MCF 10A (cell line): ENCODE results near the gene PHACTR1. TPM values are rescaled to one million over a fixed set of nuclear protein-coding genes. Genes with fewer than 3 reads are reported as not detected.

Source experiments
- BruUV-seq: library from RNA; stranded (reverse); fragments of 400-500 nt; replicated peaks from 2 replicates; lab custom pipeline; 2021; lab: Mats Ljungman, UMichigan
- CTCF ChIA-PET: fragments of 300-600 bp; sonication (Branson Sonifier 250); formaldehyde crosslinking; extraction: SDS; loops from one replicate; lab custom pipeline; 2021; ENCODE audit warnings: antibody characterized with exemption, inconsistent platforms; lab: Yijun Ruan, JAX
- POLR2A ChIA-PET: fragments of 300-600, 350-650 bp; sonication (Branson Sonifier 250); formaldehyde crosslinking; extraction: SDS; loops from one replicate; lab custom pipeline; 2020; ENCODE audit warnings: antibody characterized with exemption, inconsistent platforms; lab: Yijun Ruan, JAX
- DNase-seq: peaks from one replicate; pipeline ENCODE4 v3.0.0-alpha.2; 2018; ENCODE audit not compliant: unreplicated experiment
- H3K27ac Mint-ChIP-seq: one replicate; pipeline ENCODE4 v1.8.0; 2022; ENCODE audit warnings: mild to moderate bottlenecking, low read depth, mixed read lengths; ENCODE audit not compliant: unreplicated experiment
- H3K27me3 Mint-ChIP-seq: one replicate; pipeline ENCODE4 v1.8.0; 2022; ENCODE audit warnings: mixed read lengths; ENCODE audit not compliant: insufficient read depth, unreplicated experiment
- H3K36me3 Mint-ChIP-seq: one replicate; pipeline ENCODE4 v1.8.0; 2022; ENCODE audit warnings: mild to moderate bottlenecking, moderate library complexity, mixed read lengths; ENCODE audit not compliant: insufficient read depth, unreplicated experiment
- H3K4me1 Mint-ChIP-seq: one replicate; pipeline ENCODE4 v1.8.0; 2022; ENCODE audit warnings: mixed read lengths; ENCODE audit not compliant: insufficient read depth, unreplicated experiment
- H3K4me3 Mint-ChIP-seq: one replicate; pipeline ENCODE4 v1.8.0; 2022; ENCODE audit warnings: mild to moderate bottlenecking, moderate library complexity, mixed read lengths; ENCODE audit not compliant: unreplicated experiment
- H3K9me3 Mint-ChIP-seq: one replicate; pipeline ENCODE4 v1.8.0; 2022; ENCODE audit warnings: mixed read lengths; ENCODE audit not compliant: unreplicated experiment
- CTCF ChIP-seq: fragments of 200-600 bp; IDR thresholded peaks from one replicate; pipeline ENCODE4 v1.8.0; 2022; ENCODE audit warnings: antibody characterized with exemption, mild to moderate bottlenecking; ENCODE audit not compliant: unreplicated experiment
- intact Hi-C: fragments of 100-400 bp; cut with micrococcal nuclease; formaldehyde crosslinking; loops from 2 replicates; pipeline ENCODE4 v1.14.1; 2022
- total RNA-seq: library from RNA; stranded (reverse); gene quantifications from 2 replicates; pipeline ENCODE4 v1.2.3, GENCODE V29; 2022

Gene PHACTR1
- total RNA-seq, 1 experiment from 2014 or later: not detected

- Mint-ChIP-seq H3K27ac (no peak overlapping the region), H3K4me3 (no peak overlapping the region), H3K27me3 (peaks cover 44% of the 10 kb centered on the region), H3K36me3 (peaks cover 6% of the 10 kb centered on the region), H3K4me1 (no peaks in the 10 kb centered on the region), H3K9me3 (no peaks in the 10 kb centered on the region)
- no peak for DNase-seq
- intact Hi-C loops: no loop called here
- no TSS peak for BruUV-seq
- POLR2A ChIA-PET: interaction anchor here (0.6 kb wide), 1 partner anchor 250 kb away, joined by 4 read pairs; no protein-coding TSS in a partner anchor
- TF ChIP-seq CTCF: no peak
- CTCF ChIA-PET: interaction anchor here (0.5 to 3.1 kb wide), 9 partner anchors 10 to 666 kb away, joined by 3 to 25 read pairs (median 3); no protein-coding TSS in a partner anchor
These were observed 175.0 kb downstream of the PHACTR1 start for GRCh38 chr6:12891595-12891994.

- no TSS peak for BruUV-seq
- Mint-ChIP-seq H3K4me3 (no peak overlapping the region), H3K36me3 (peaks cover 6% of the 10 kb centered on the region), H3K27ac (no peak overlapping the region), H3K9me3 (no peaks in the 10 kb centered on the region), H3K27me3 (peaks cover 44% of the 10 kb centered on the region), H3K4me1 (no peaks in the 10 kb centered on the region)
- intact Hi-C loops: no loop called here
- TF ChIP-seq CTCF: no peak
- DNase-seq: no peak
- POLR2A ChIA-PET: no interaction called here
- CTCF ChIA-PET: interaction anchor here (0.5 to 3.1 kb wide), 14 partner anchors 10 to 1306 kb away, joined by 3 to 25 read pairs (median 3); no protein-coding TSS in a partner anchor
These were observed 175.6 kb downstream of the PHACTR1 start for GRCh38 chr6:12892151-12892550.

- BruUV-seq: no TSS peak
- POLR2A ChIA-PET: no interaction called here
- CTCF ChIA-PET: interaction anchor here (0.6 to 3.1 kb wide), 8 partner anchors 11 to 602 kb away, joined by 3 to 25 read pairs (median 4); partner anchors contain the start of gene EDN1
- peaks cover 46% of the 10 kb centered on the region for H3K27me3 Mint-ChIP-seq
- no peak for DNase-seq
- H3K4me1 Mint-ChIP-seq: no peaks in the 10 kb centered on the region
- H3K4me3 Mint-ChIP-seq: no peak overlapping the region
- TF ChIP-seq CTCF: no peak
- peaks cover 6% of the 10 kb centered on the region for H3K36me3 Mint-ChIP-seq
- intact Hi-C loops: no loop called here
- H3K27ac Mint-ChIP-seq: no peak overlapping the region
- H3K9me3 Mint-ChIP-seq: no peaks in the 10 kb centered on the region
These were observed 176.5 kb downstream of the PHACTR1 start for GRCh38 chr6:12893036-12893435.

- CTCF ChIA-PET: interaction anchor here (0.7 to 1.6 kb wide), 6 partner anchors 113 to 1311 kb away, joined by 3 to 4 read pairs (median 3); no protein-coding TSS in a partner anchor
- no TSS peak for BruUV-seq
- no peak overlapping the region for H3K4me3 Mint-ChIP-seq
- H3K27me3 Mint-ChIP-seq: peaks cover 73% of the 10 kb centered on the region
- intact Hi-C loops: loop anchor here (2.0 kb wide), 1 partner anchor 603 kb away; no protein-coding TSS in a partner anchor
- POLR2A ChIA-PET: no interaction called here
- no peak for DNase-seq
- no peak overlapping the region for H3K27ac Mint-ChIP-seq
- TF ChIP-seq CTCF: no peak
- no peaks in the 10 kb centered on the region for H3K9me3 Mint-ChIP-seq
- no peaks in the 10 kb centered on the region for H3K36me3 Mint-ChIP-seq
- H3K4me1 Mint-ChIP-seq: no peaks in the 10 kb centered on the region
These were observed 179.2 kb downstream of the PHACTR1 start for GRCh38 chr6:12895721-12896120.
